ENCODE results near the gene OPN4. TPM values are rescaled to one million over a fixed set of nuclear protein-coding genes. Genes with fewer than 3 reads are reported as not detected.

The OPN4 gene
- total and polyA plus RNA-seq, 2 donors (not counting 3 experiments of a cell fraction or from before 2014, with no cell fraction given), result not detected

DNA sequence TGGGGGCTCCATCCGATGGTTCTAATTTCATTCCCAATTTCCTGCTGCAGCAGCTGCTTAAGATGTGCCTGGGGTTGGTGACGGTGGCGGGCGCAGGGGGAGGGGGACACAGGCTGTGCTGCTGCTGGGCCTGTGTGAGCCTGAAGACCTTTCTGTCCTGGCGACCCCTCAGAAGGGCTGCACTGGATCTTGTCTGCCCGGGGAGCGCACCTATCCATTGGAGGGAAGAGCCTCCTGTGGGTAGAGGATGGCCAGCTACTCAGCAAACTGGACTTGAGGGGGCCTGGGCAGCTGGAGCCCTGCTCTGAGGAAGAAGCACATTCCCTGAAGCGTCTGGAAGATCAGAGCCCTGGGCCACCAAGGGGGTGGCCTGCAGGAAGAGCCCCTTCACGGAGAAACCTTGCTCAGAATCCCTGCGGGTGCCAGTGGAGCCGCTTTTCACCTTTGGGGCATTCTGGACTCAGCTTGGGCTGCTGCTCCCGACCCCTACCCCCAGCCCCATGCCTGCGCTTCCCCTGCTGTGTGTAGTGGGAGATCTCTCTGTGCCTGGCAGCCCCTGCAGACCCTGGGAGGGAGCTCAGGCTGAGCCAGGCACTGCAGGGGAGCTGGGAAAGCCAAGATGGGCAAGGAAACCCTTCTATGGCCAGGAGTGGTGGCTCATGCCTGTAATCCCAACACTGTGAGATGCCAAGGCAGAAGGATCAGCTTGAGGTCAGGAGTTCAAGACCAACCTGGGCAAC lies 31.7 kb downstream of the OPN4 start:
- FAIRE-seq (no peak), DNase-seq (ENCODE audit: low read depth, low spot score) (no peak)
- POLR2A ChIA-PET, result no interaction called here
- Histone ChIP-seq H3K9ac (replicated peaks; ENCODE audit: extremely low read depth, insufficient read depth, low read length) (no peak overlapping the region), H3K27me3 (ENCODE audit: control insufficient read depth in 2 of 2, insufficient read depth in 2 of 2, low read length in 2 of 2) (peaks cover 29 to 34% of the 10 kb centered on the region in 2 experiments), H3K27ac (ENCODE audit: insufficient read depth, low read depth, low read length) (no peak overlapping the region), H3K9me1 (replicated peaks; ENCODE audit: control insufficient read depth, extremely low read depth, insufficient read depth, low read length) (no peaks in the 10 kb centered on the region), H3K4me2 (ENCODE audit: insufficient read depth, low read length) (no peak overlapping the region), H3K4me3 (replicated peaks in 1 of 3; ENCODE audit: insufficient read depth in 1 of 3, low read depth in 1 of 3, low read length in 3 of 3) (no peak overlapping the region), H3K9me3 (replicated peaks; ENCODE audit: control insufficient read depth, insufficient read depth, low read length) (no peaks in the 10 kb centered on the region), H3K79me2 (ENCODE audit: control insufficient read depth, insufficient read depth, low read length) (no peaks in the 10 kb centered on the region), H4K20me1 (replicated peaks; ENCODE audit: control insufficient read depth, extremely low read depth, insufficient read depth, low read length) (no peaks in the 10 kb centered on the region), H3K36me3 (ENCODE audit: control insufficient read depth in 2 of 2, extremely low read depth in 1 of 2, insufficient read depth in 2 of 2, low read length in 2 of 2) (no peaks in the 10 kb centered on the region), H2AFZ (ENCODE audit: low read depth, low read length) (no peak overlapping the region), H3K4me1 (ENCODE audit: control insufficient read depth, extremely low read depth, insufficient read depth, low read length) (no peaks in the 10 kb centered on the region)
- no TSS peak for BruUV-seq (replicated peaks)
- no peak for TF ChIP-seq FOS (IDR thresholded peaks at IDR 0.05; ENCODE audit: borderline replicate concordance, insufficient read depth, low read length)
- dilution Hi-C loops (cut with MboI; ENCODE audit: extremely low pct_ligation_motif_present, low sequenced_read_pairs) (no loop called here), intact Hi-C loops (cut with micrococcal nuclease) (no loop called here)
- CTCF ChIA-PET, result interaction anchor here (5.8 to 6.6 kb wide), 2 partner anchors 9 to 214 kb away, joined by 29 to 67 read pairs; no protein-coding TSS in a partner anchor

DNA sequence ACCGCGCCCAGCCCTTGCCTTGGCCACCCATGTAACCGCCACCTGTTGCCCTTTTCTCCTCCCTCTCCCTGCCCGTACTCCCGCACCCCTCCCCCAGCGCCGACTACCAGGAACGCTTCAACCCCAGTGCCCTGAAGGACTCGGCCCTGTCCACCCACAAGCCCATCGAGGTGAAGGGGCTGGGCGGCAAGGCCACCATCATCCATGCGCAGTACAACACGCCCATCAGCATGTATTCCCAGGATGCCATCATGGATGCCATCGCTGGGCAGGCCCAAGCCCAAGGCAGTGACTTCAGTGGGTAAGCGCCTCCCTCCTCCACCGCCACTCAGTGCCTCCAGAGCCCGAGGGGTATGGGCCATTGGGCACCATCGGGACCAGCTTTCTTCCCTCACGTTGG lies 32.6 kb downstream of the OPN4 start:
- intact Hi-C loops (cut with micrococcal nuclease) (no loop called here), dilution Hi-C loops (cut with MboI; ENCODE audit: extremely low pct_ligation_motif_present, low sequenced_read_pairs) (no loop called here)
- Histone ChIP-seq H3K9me1 (replicated peaks; ENCODE audit: control insufficient read depth, extremely low read depth, insufficient read depth, low read length) (no peaks in the 10 kb centered on the region), H3K27me3 (ENCODE audit: control insufficient read depth in 2 of 2, insufficient read depth in 2 of 2, low read length in 2 of 2) (peaks cover 29 to 37% of the 10 kb centered on the region in 2 experiments), H2AFZ (ENCODE audit: low read depth, low read length) (no peak overlapping the region), H3K79me2 (ENCODE audit: control insufficient read depth, insufficient read depth, low read length) (no peaks in the 10 kb centered on the region), H3K9me3 (replicated peaks; ENCODE audit: control insufficient read depth, insufficient read depth, low read length) (no peaks in the 10 kb centered on the region), H4K20me1 (replicated peaks; ENCODE audit: control insufficient read depth, extremely low read depth, insufficient read depth, low read length) (no peaks in the 10 kb centered on the region), H3K36me3 (ENCODE audit: control insufficient read depth in 2 of 2, extremely low read depth in 1 of 2, insufficient read depth in 2 of 2, low read length in 2 of 2) (no peaks in the 10 kb centered on the region), H3K4me3 (replicated peaks in 1 of 3; ENCODE audit: insufficient read depth in 1 of 3, low read depth in 1 of 3, low read length in 3 of 3) (no peak overlapping the region), H3K4me1 (ENCODE audit: control insufficient read depth, extremely low read depth, insufficient read depth, low read length) (no peaks in the 10 kb centered on the region), H3K9ac (replicated peaks; ENCODE audit: extremely low read depth, insufficient read depth, low read length) (no peak overlapping the region), H3K4me2 (ENCODE audit: insufficient read depth, low read length) (no peak overlapping the region), H3K27ac (ENCODE audit: insufficient read depth, low read depth, low read length) (no peak overlapping the region)
- POLR2A ChIA-PET, result no interaction called here
- FAIRE-seq, result no peak
- DNase-seq (ENCODE audit: low read depth, low spot score), result no peak
- CTCF ChIA-PET, result interaction anchor here (0.6 to 6.6 kb wide), 3 partner anchors 13 to 273 kb away, joined by 4 to 67 read pairs (median 4); no protein-coding TSS in a partner anchor
- no TSS peak for BruUV-seq (replicated peaks)
- TF ChIP-seq MYC (IDR thresholded peaks at IDR 0.05; ENCODE audit: low read depth, low read length), result no peak
- TF ChIP-seq, protein P1, sequence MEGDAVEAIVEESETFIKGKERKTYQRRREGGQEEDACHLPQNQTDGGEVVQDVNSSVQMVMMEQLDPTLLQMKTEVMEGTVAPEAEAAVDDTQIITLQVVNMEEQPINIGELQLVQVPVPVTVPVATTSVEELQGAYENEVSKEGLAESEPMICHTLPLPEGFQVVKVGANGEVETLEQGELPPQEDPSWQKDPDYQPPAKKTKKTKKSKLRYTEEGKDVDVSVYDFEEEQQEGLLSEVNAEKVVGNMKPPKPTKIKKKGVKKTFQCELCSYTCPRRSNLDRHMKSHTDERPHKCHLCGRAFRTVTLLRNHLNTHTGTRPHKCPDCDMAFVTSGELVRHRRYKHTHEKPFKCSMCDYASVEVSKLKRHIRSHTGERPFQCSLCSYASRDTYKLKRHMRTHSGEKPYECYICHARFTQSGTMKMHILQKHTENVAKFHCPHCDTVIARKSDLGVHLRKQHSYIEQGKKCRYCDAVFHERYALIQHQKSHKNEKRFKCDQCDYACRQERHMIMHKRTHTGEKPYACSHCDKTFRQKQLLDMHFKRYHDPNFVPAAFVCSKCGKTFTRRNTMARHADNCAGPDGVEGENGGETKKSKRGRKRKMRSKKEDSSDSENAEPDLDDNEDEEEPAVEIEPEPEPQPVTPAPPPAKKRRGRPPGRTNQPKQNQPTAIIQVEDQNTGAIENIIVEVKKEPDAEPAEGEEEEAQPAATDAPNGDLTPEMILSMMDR (IDR thresholded peaks at IDR 0.05; ENCODE audit: extremely low read depth in 1 of 2, insufficient read depth in 1 of 2, low read depth in 1 of 2, low read length in 2 of 2), result no peak
- TF ChIP-seq JUN (IDR thresholded peaks at IDR 0.05; ENCODE audit: borderline replicate concordance, insufficient read depth, insufficient read length, low read depth), result no peak
- no peak for TF ChIP-seq POLR2AphosphoS5 (IDR thresholded peaks at IDR 0.05; ENCODE audit: insufficient read depth, low read depth, low read length)
- no peak for TF ChIP-seq EZH2 (IDR thresholded peaks at IDR 0.05; ENCODE audit: borderline replicate concordance, low read depth, low read length, severe bottlenecking)
- no peak for TF ChIP-seq POLR2A (IDR thresholded peaks at IDR 0.05; ENCODE audit: low read depth, low read length)
- TF ChIP-seq FOS (IDR thresholded peaks at IDR 0.05; ENCODE audit: borderline replicate concordance, insufficient read depth, low read length), result no peak
- no peak for TF ChIP-seq GATA2 (IDR thresholded peaks at IDR 0.05; ENCODE audit: insufficient read depth, insufficient read length, low read depth, low read length)
- no peak for TF ChIP-seq MAX (IDR thresholded peaks at IDR 0.05; ENCODE audit: insufficient read depth, insufficient read length)

Measured in endothelial cell of umbilical vein (primary cell).